AG04450 (cell line): ENCODE measurements around the gene MED26. TPM values are rescaled to one million over a fixed set of nuclear protein-coding genes. Genes with fewer than 3 reads are reported as not detected.
"Not testable (repeated sequence)": the region's sequence is repeated elsewhere in the genome, so short reads cannot be mapped to it uniquely, and the experiment has no call there.

ENCODE experiments used
- CTCF ChIA-PET: fragments of 300-600, 350-600 bp; formaldehyde crosslinking; extraction: SDS; loops from one replicate; lab custom pipeline; 2022; ENCODE audit warnings: antibody characterized with exemption, inconsistent platforms; lab: Charles Lee
- POLR2A ChIA-PET: fragments of 350-600 bp; formaldehyde crosslinking; extraction: SDS; loops from one replicate; lab custom pipeline; 2021; ENCODE audit warnings: antibody characterized with exemption, inconsistent platforms; lab: Yijun Ruan, JAX
- DNase-seq: peaks from one replicate; pipeline ENCODE4 v3.0.0-alpha.2; 2011; ENCODE audit warnings: low read depth, low spot score
- H3K27ac ChIP-seq: one replicate; pipeline ENCODE4 v1.5.1; 2012; ENCODE audit warnings: low read depth, low read length, control low read depth
- H3K27me3 ChIP-seq: one replicate; pipeline ENCODE4 v1.6.0; 2012; ENCODE audit warnings: low read length; ENCODE audit not compliant: control insufficient read depth, insufficient read depth
- H3K4me3 ChIP-seq: 2 replicates; pipeline ENCODE4 v1.5.1; 2011; ENCODE audit warnings: mild to moderate bottlenecking, low read depth, low read length, control low read depth
- H3K9me3 ChIP-seq: 2 replicates; pipeline ENCODE4 v1.5.1; 2012; ENCODE audit warnings: low read length; ENCODE audit not compliant: control insufficient read depth, insufficient read depth
- CTCF ChIP-seq: IDR thresholded peaks from 2 replicates; pipeline ENCODE4 v1.5.1; 2011; ENCODE audit warnings: low read depth, low read length, control low read depth, inconsistent platforms
- polyA plus RNA-seq: library from polyadenylated mRNA; depleted of rRNA; stranded (reverse); fragments of >200 nt; gene quantifications from 2 replicates; pipeline ENCODE4 v1.2.3, GENCODE V29; 2011

The MED26 gene
- polyA plus RNA-seq, 1 experiment: 3.0 TPM

GRCh38 chr19:16548956-16549355, 79.0 kb downstream of the MED26 start:
- TF ChIP-seq CTCF: no peak
- H3K27me3 ChIP-seq: no peaks in the 10 kb centered on the region
- DNase-seq: no peak
- ChIA-PET POLR2A (no interaction called here), CTCF (no interaction called here)
- H3K4me3 ChIP-seq: no peak overlapping the region
- no peaks in the 10 kb centered on the region for H3K9me3 ChIP-seq
- no peak overlapping the region for H3K27ac ChIP-seq

- POLR2A ChIA-PET: interaction anchor here (0.6 kb wide), 1 partner anchor 410 kb away, joined by 5 read pairs; no protein-coding TSS in a partner anchor
- no peak for DNase-seq
- TF ChIP-seq CTCF: no peak
- no peak overlapping the region for H3K27ac ChIP-seq
- H3K4me3 ChIP-seq: no peak overlapping the region
- no peaks in the 10 kb centered on the region for H3K27me3 ChIP-seq
- CTCF ChIA-PET: interaction anchor here (0.6 kb wide), 1 partner anchor 290 kb away, joined by 4 read pairs; no protein-coding TSS in a partner anchor
- H3K9me3 ChIP-seq: no peaks in the 10 kb centered on the region; the same call in 1 of the 2 replicates
Observed at GRCh38 chr19:16544473-16545231, 83.4 kb downstream of the MED26 start.

GRCh38 chr19:16543734-16544133, 84.3 kb downstream of the MED26 start:
- H3K27me3 ChIP-seq, H3K9me3 ChIP-seq, H3K27ac ChIP-seq, CTCF ChIA-PET, DNase-seq: not testable (repeated sequence)
- H3K4me3 ChIP-seq: peak overlapping the region; percentile 92; the same call in 1 of the 2 replicates
- POLR2A ChIA-PET: interaction anchor here (0.6 to 1.1 kb wide), 8 partner anchors 27 to 672 kb away, joined by 3 to 6 read pairs (median 4); partner anchors contain the start of genes C19orf44 and CALR3

GRCh38 chr19:16542910-16543472, 85.0 kb downstream of the MED26 start:
- ChIA-PET POLR2A (interaction anchor here (0.6 to 1.1 kb wide), 7 partner anchors 39 to 236 kb away, joined by 3 to 6 read pairs (median 4); partner anchors contain the start of genes C19orf44 and CALR3), CTCF (interaction anchor here (0.7 kb wide), 1 partner anchor 10 kb away, joined by 3 read pairs; no protein-coding TSS in a partner anchor)
- Histone ChIP-seq H3K4me3 (peak overlapping the region; percentile 92), H3K27me3 (no peaks in the 10 kb centered on the region), H3K9me3 (peaks cover 2% of the 10 kb centered on the region; the same call in 1 of the 2 replicates), H3K27ac (peak overlapping the region; percentile 3)
- no peak for TF ChIP-seq CTCF
- DNase-seq: no peak

- peaks cover 2% of the 10 kb centered on the region; the same call in 1 of the 2 replicates for H3K9me3 ChIP-seq
- TF ChIP-seq CTCF: no peak
- H3K27ac ChIP-seq: peak within 1 kb of the TSS; percentile 47
- POLR2A ChIA-PET: interaction anchor here (0.6 to 1.1 kb wide), 7 partner anchors 18 to 763 kb away, joined by 3 to 9 read pairs (median 4); partner anchors contain the start of gene MED26
- CTCF ChIA-PET: interaction anchor here (0.7 kb wide), 1 partner anchor 9 kb away, joined by 3 read pairs; no protein-coding TSS in a partner anchor
- no peaks in the 10 kb centered on the region for H3K27me3 ChIP-seq
- DNase-seq: peak; percentile 70
- H3K4me3 ChIP-seq: peak within 1 kb of the TSS; percentile 92
Observed at GRCh38 chr19:16542045-16542909, 85.7 kb downstream of the MED26 start, which contains the start of gene CHERP. TSS of gene CHERP (minus strand) at chr19:16542437. CDS start at chr19:16542378, 59 bp downstream.
